H1 (cell line): ENCODE data around the gene PIK3R5. TPM values are rescaled to one million over a fixed set of nuclear protein-coding genes. Genes with fewer than 3 reads are reported as not detected.

ENCODE experiments used
- CTCF ChIA-PET: fragments of 300-600 bp; sonication (Branson Sonifier 250); formaldehyde crosslinking; loops from one replicate; lab custom pipeline; 2021; ENCODE audit not compliant: partially characterized antibody; lab: Charles Lee
- POLR2A ChIA-PET: fragments of 300-600 bp; sonication (Branson Sonifier 250); formaldehyde crosslinking; loops from one replicate; lab custom pipeline; 2021; ENCODE audit warnings: inconsistent platforms; ENCODE audit not compliant: partially characterized antibody; lab: Charles Lee
- DNase-seq, 2 experiments: peaks; one replicate each; pipeline versions ENCODE4 v3.0.0 to v3.0.0-alpha.2; 2010 to 2022; ENCODE audit warnings: low spot score in 2 of 2, low read depth in 1 of 2, mixed read lengths in 1 of 2
- FAIRE-seq: peaks from 2 replicates; lab custom pipeline; 2011; peaks lifted over from hg19 to GRCh38; lab: Jason Lieb, UNC
- H2AFZ ChIP-seq: 2 replicates; pipeline ENCODE4 v1.8.1; 2012; ENCODE audit warnings: low read length, inconsistent platforms
- H2AK5ac ChIP-seq: 2 replicates; pipeline ENCODE4 v1.6.1; 2013; ENCODE audit warnings: low read depth, low read length
- H2BK120ac ChIP-seq: replicated peaks from 2 replicates; pipeline ENCODE3; 2013; ENCODE audit warnings: low read depth, low read length, inconsistent platforms
- H2BK12ac ChIP-seq: 2 replicates; pipeline ENCODE4 v1.6.1; 2013; ENCODE audit warnings: low read depth, low read length
- H2BK15ac ChIP-seq: 2 replicates; pipeline ENCODE4 v1.6.1; 2013; ENCODE audit warnings: low read length
- H2BK20ac ChIP-seq: 2 replicates; pipeline ENCODE4 v1.6.1; 2013; ENCODE audit warnings: low read length
- H2BK5ac ChIP-seq: 2 replicates; pipeline ENCODE4 v1.6.1; 2013; ENCODE audit warnings: low read depth, low read length
- H3K14ac ChIP-seq: 2 replicates; pipeline ENCODE4 v1.6.1; 2013; ENCODE audit warnings: inconsistent platforms; ENCODE audit not compliant: insufficient read length
- H3K18ac ChIP-seq: 2 replicates; pipeline ENCODE4 v1.6.1; 2013; ENCODE audit warnings: low read length; ENCODE audit errors: extremely low read depth
- H3K23ac ChIP-seq: 2 replicates; pipeline ENCODE4 v1.6.1; 2013; ENCODE audit warnings: inconsistent platforms; ENCODE audit not compliant: insufficient read length
- H3K23me2 ChIP-seq: 2 replicates; pipeline ENCODE4 v1.6.1; 2013; ENCODE audit warnings: low read depth, low read length
- H3K27ac ChIP-seq: 2 replicates; pipeline ENCODE4 v1.6.1; 2011; ENCODE audit warnings: low read depth, low read length, inconsistent platforms
- H3K27me3 ChIP-seq, 4 experiments: replicated peaks in 1 of 4; 1 replicate in 1 of 4; 2 replicates in 3 of 4; pipeline versions ENCODE4 v1.6.1 to v1.8.1; 2011 to 2013; ENCODE audit warnings: low read length in 3 of 4, mild to moderate bottlenecking in 3 of 4, inconsistent platforms in 2 of 4, mixed read lengths in 2 of 4, moderate library complexity in 1 of 4; ENCODE audit not compliant: control insufficient read depth in 3 of 4, insufficient read depth in 3 of 4; ENCODE audit errors: extremely low read depth in 1 of 4
- H3K36me3 ChIP-seq, 4 experiments: 2 replicates each; pipeline versions ENCODE4 v1.6.1 to v1.8.1; 2011 to 2013; ENCODE audit warnings: mild to moderate bottlenecking in 4 of 4, low read length in 3 of 4, moderate library complexity in 2 of 4, control low read depth in 1 of 4, inconsistent platforms in 1 of 4; ENCODE audit not compliant: insufficient read depth in 4 of 4, control insufficient read depth in 2 of 4
- H3K4ac ChIP-seq: replicated peaks from 2 replicates; pipeline ENCODE3; 2013; ENCODE audit warnings: low read length, low read depth, mixed read lengths, inconsistent platforms; ENCODE audit not compliant: insufficient read length
- H3K4me1 ChIP-seq, 4 experiments: replicated peaks in 1 of 4; 1 replicate in 1 of 4; 2 replicates in 3 of 4; pipeline versions ENCODE4 v1.6.1 to v1.8.1; 2011 to 2013; ENCODE audit warnings: low read length in 3 of 4, inconsistent platforms in 2 of 4, mixed read lengths in 1 of 4; ENCODE audit not compliant: insufficient read depth in 4 of 4, control insufficient read depth in 3 of 4
- H3K4me2 ChIP-seq, 2 experiments: 2 replicates each; pipeline versions ENCODE4 v1.6.1 to v1.8.1; 2011 to 2013; ENCODE audit warnings: low read depth in 2 of 2, low read length in 2 of 2, control low read depth in 1 of 2, inconsistent platforms in 1 of 2, mild to moderate bottlenecking in 1 of 2; ENCODE audit not compliant: insufficient read depth in 1 of 2
- H3K4me3 ChIP-seq, 4 experiments: fragments of 200-600, 300-600 bp in 1 of 4; sonication (generic), shearing (Covaris generic), sonication (Bioruptor Twin) in 1 of 4; 2 replicates each; pipeline versions ENCODE4 v1.5.1 to v1.8.1; 2011 to 2016; ENCODE audit warnings: low read length in 4 of 4, low read depth in 3 of 4, control low read depth in 2 of 4, inconsistent platforms in 2 of 4, mild to moderate bottlenecking in 2 of 4, mixed read lengths in 1 of 4, moderate library complexity in 1 of 4; ENCODE audit not compliant: insufficient read depth in 2 of 4; ENCODE audit errors: extremely low read depth in 1 of 4
- H3K56ac ChIP-seq: replicated peaks from 2 replicates; pipeline ENCODE3; 2013; ENCODE audit warnings: low read depth, mild to moderate bottlenecking, mixed read lengths, low read length, inconsistent platforms; ENCODE audit not compliant: insufficient read length
- H3K79me1 ChIP-seq: 2 replicates; pipeline ENCODE4 v1.6.1; 2013; ENCODE audit warnings: low read depth, low read length, control low read depth
- H3K79me2 ChIP-seq, 2 experiments: 2 replicates each; pipeline versions ENCODE4 v1.6.1 to v1.8.1; 2012 to 2013; ENCODE audit warnings: low read length in 2 of 2, mild to moderate bottlenecking in 2 of 2, inconsistent platforms in 1 of 2; ENCODE audit not compliant: insufficient read depth in 2 of 2, control insufficient read depth in 1 of 2
- H3K9ac ChIP-seq, 4 experiments: replicated peaks in 1 of 4; 1 replicate in 1 of 4; 2 replicates in 3 of 4; pipeline versions ENCODE4 v1.6.1 to v1.8.1; 2011 to 2013; ENCODE audit warnings: low read depth in 3 of 4, low read length in 3 of 4, control low read depth in 2 of 4, mild to moderate bottlenecking in 2 of 4, moderate library complexity in 2 of 4, inconsistent platforms in 1 of 4; ENCODE audit errors: extremely low read depth in 1 of 4
- H3K9me3 ChIP-seq, 2 experiments: 2 replicates each; pipeline versions ENCODE4 v1.6.1 to v1.8.1; 2012 to 2013; ENCODE audit warnings: mild to moderate bottlenecking in 2 of 2, moderate library complexity in 2 of 2, control low read depth in 1 of 2, inconsistent platforms in 1 of 2, low read depth in 1 of 2, low read length in 1 of 2, mixed read lengths in 1 of 2; ENCODE audit not compliant: insufficient read depth in 2 of 2
- H4K20me1 ChIP-seq, 2 experiments: replicated peaks in 1 of 2; 2 replicates each; pipeline versions ENCODE3 to v1.8.1; 2011 to 2013; ENCODE audit warnings: inconsistent platforms in 2 of 2, low read length in 2 of 2, mild to moderate bottlenecking in 1 of 2; ENCODE audit not compliant: insufficient read depth in 2 of 2, control insufficient read depth in 1 of 2
- H4K5ac ChIP-seq: 2 replicates; pipeline ENCODE4 v1.6.1; 2013; ENCODE audit warnings: low read length, low read depth, mixed read lengths, inconsistent platforms; ENCODE audit not compliant: insufficient read length
- H4K8ac ChIP-seq: 2 replicates; pipeline ENCODE4 v1.8.0; 2013; ENCODE audit warnings: mild to moderate bottlenecking, moderate library complexity, low read length, inconsistent platforms; ENCODE audit not compliant: insufficient read depth; ENCODE audit errors: extremely low read depth
- H4K91ac ChIP-seq: replicated peaks from 2 replicates; pipeline ENCODE3; 2013; ENCODE audit warnings: low read length, mixed read lengths, inconsistent platforms; ENCODE audit not compliant: insufficient read length
- ATF3 ChIP-seq: IDR thresholded peaks from 2 replicates; pipeline ENCODE4 v1.6.1; 2011; ENCODE audit warnings: low read depth, mild to moderate bottlenecking, low read length; ENCODE audit not compliant: insufficient read depth
- BCL11A ChIP-seq, 2 experiments: IDR thresholded peaks; one replicate each; pipeline ENCODE4 v1.6.1; 2011; ENCODE audit warnings: low read depth in 2 of 2, low read length in 2 of 2, mild to moderate bottlenecking in 2 of 2
- GABPA ChIP-seq: IDR thresholded peaks from 2 replicates; pipeline ENCODE4 v1.6.1; 2011; ENCODE audit warnings: mild to moderate bottlenecking, low read length, moderate library complexity, borderline replicate concordance; ENCODE audit not compliant: insufficient read depth
- JUN ChIP-seq: IDR thresholded peaks from 2 replicates; pipeline ENCODE4 v1.6.1; 2011; ENCODE audit warnings: low read depth, mild to moderate bottlenecking, improper control_type of control experiment, low read length
- KDM4A ChIP-seq: IDR thresholded peaks from one replicate; pipeline ENCODE4 v1.7.1; 2012; ENCODE audit warnings: low read depth, mild to moderate bottlenecking, moderate library complexity, low read length, inconsistent platforms; ENCODE audit not compliant: severe bottlenecking
- KDM5A ChIP-seq: fragments of 200-600 bp; IDR thresholded peaks from 2 replicates; pipeline ENCODE4 v1.7.1; 2012; ENCODE audit warnings: mild to moderate bottlenecking, low read length, inconsistent platforms, mixed read lengths
- NANOG ChIP-seq: IDR thresholded peaks from 2 replicates; pipeline ENCODE4 v1.6.1; 2011; ENCODE audit warnings: low read length, low read depth, mild to moderate bottlenecking, inconsistent platforms; ENCODE audit not compliant: insufficient read depth, poor library complexity, severe bottlenecking
- SAP30 ChIP-seq: fragments of 300-600 bp; sonication (generic); IDR thresholded peaks from 2 replicates; pipeline ENCODE4 v1.7.1; 2012; ENCODE audit warnings: low read length, moderate library complexity, mild to moderate bottlenecking, inconsistent platforms; ENCODE audit not compliant: insufficient read depth, insufficient replicate concordance
- SIX5 ChIP-seq: IDR thresholded peaks from 2 replicates; pipeline ENCODE4 v1.6.1; 2011; ENCODE audit warnings: mild to moderate bottlenecking, low read depth, low read length
- TAF1 ChIP-seq: IDR thresholded peaks from 2 replicates; pipeline ENCODE4 v1.6.1; 2011; ENCODE audit warnings: mild to moderate bottlenecking, low read depth, low read length
- WGBS, 2 experiments: shearing (Covaris generic) in 1 of 2; methylation state at CpG; one replicate each; pipeline versions ENCODE4 v1.1.6 to v1.1.7; 2013 to 2015; ENCODE audit warnings: low lambda C conversion rate in 2 of 2, mixed read lengths in 2 of 2, inconsistent platforms in 1 of 2, low coverage in 1 of 2, missing lambda C conversion rate in 1 of 2; ENCODE audit not compliant: insufficient replicate concordance in 2 of 2, insufficient coverage in 1 of 2, insufficient read length in 1 of 2; ENCODE audit errors: extremely low coverage in 1 of 2, missing lambda C conversion rate in 1 of 2; 5-methylcytosine and 5-hydroxymethylcytosine counted together
- polyA plus RNA-seq, 7 experiments: library from polyadenylated mRNA; depleted of rRNA in 3 of 7; stranded (reverse) in 5 of 7; unstranded in 2 of 7; fragments of >200 nt in 5 of 7; fragments of 200-250 nt in 2 of 7; gene quantifications; 1 replicate in 5 of 7; 2 replicates in 1 of 7; 4 replicates in 1 of 7; pipeline versions ENCODE4 v1.2.1 to v1.2.3, GENCODE V29; 2011 to 2013; ENCODE audit warnings: missing spikeins in 2 of 7, mixed read lengths in 2 of 7
- total RNA-seq: library from RNA; stranded (reverse); fragmentation: NEBNext Ultra II Directional; extraction: Animal tissue kit (Norgen Biotek cat#: 25700); gene quantifications from 2 replicates; pipeline ENCODE4 v1.2.1, GENCODE V29; 2021

Gene PIK3R5
- total and polyA plus RNA-seq, 2 of the 8 experiments (the other 6 are each of a cell fraction or from before 2014, with no cell fraction given), result 2.7 to 4.3 TPM

GRCh38 chr17:9009737-9010136 lies 44.2 kb upstream of the PIK3R5 start:
- no peak for FAIRE-seq
- H3K79me2 ChIP-seq, result no peaks in the 10 kb centered on the region
- peaks cover 1 to 2% of the 10 kb centered on the region in 2 experiments for H4K20me1 ChIP-seq
- ChIA-PET POLR2A (no interaction called here), CTCF (interaction anchor here (2.0 to 2.1 kb wide), 2 partner anchors 12 to 105 kb away, joined by 6 to 13 read pairs; no protein-coding TSS in a partner anchor)
- H3K14ac ChIP-seq, result no peak overlapping the region
- no peak overlapping the region for H2BK12ac ChIP-seq
- no peak overlapping the region for H4K91ac ChIP-seq
- H2BK120ac ChIP-seq, result no peak overlapping the region
- no peak overlapping the region for H4K5ac ChIP-seq
- no peak overlapping the region for H2AK5ac ChIP-seq
- no peak overlapping the region for H2BK15ac ChIP-seq
- no peaks in the 10 kb centered on the region for H3K79me1 ChIP-seq
- no peak overlapping the region for H4K8ac ChIP-seq
- no peak for DNase-seq
- H3K23me2 ChIP-seq, result 0 out of 2 replicates have a peak, but pooled peaks cover under 1% of the 10 kb centered on the region
- no peak overlapping the region for H2AFZ ChIP-seq
- no peak overlapping the region for H2BK20ac ChIP-seq
- peaks cover 23 to 51% (median 46%) of the 10 kb centered on the region in 4 experiments for H3K27me3 ChIP-seq
- no peak overlapping the region for H3K4me2 ChIP-seq
- H3K4ac ChIP-seq, result no peak overlapping the region
- no peak overlapping the region for H3K23ac ChIP-seq
- 69% methylated on average over 6 of the region's 6 CpGs; no CpG with 5 or more reads in 1 of the 2 experiments for WGBS, 2 experiments
- no peak overlapping the region for H3K9ac ChIP-seq
- peaks cover 0 to 4% of the 10 kb centered on the region in 2 experiments; a peak in 1 of 4 replicates for H3K9me3 ChIP-seq
- no peak overlapping the region for H2BK5ac ChIP-seq
- no peak overlapping the region for H3K56ac ChIP-seq
- H3K27ac ChIP-seq, result no peak overlapping the region
- peaks cover 2 to 6% (median 4%) of the 10 kb centered on the region in 4 experiments; a peak in 5 of 7 replicates for H3K4me1 ChIP-seq
- H3K36me3 ChIP-seq, result no peaks in the 10 kb centered on the region
- no peak overlapping the region for H3K4me3 ChIP-seq
- H3K18ac ChIP-seq, result no peak overlapping the region
- no peak for TF ChIP-seq SAP30
- TF ChIP-seq NANOG, result no peak
- no peak for TF ChIP-seq GABPA
- TF ChIP-seq JUN, result no peak
- TF ChIP-seq SIX5, result no peak
- TF ChIP-seq BCL11A (IDR thresholded peaks at IDR 0.05; ENCODE audit: low read depth in 2 of 2, low read length in 2 of 2), result no peak
- no peak for TF ChIP-seq ATF3
- TF ChIP-seq TAF1, result no peak
- TF ChIP-seq KDM5A, result no peak
- no peak for TF ChIP-seq KDM4A
